Muscle layer of colon (tissue), 2 donors: ENCODE measurements around the gene KRTAP22-2.

Experiments
- H3K27ac ChIP-seq: one replicate; pipeline ENCODE4 v1.7.0; 2013; ENCODE audit warnings: low read depth, mild to moderate bottlenecking, low read length, moderate library complexity
- H3K27me3 ChIP-seq, 2 donors: one replicate each; pipeline ENCODE4 v1.7.0; 2013; ENCODE audit warnings: low read length in 2 of 2, mild to moderate bottlenecking in 2 of 2; ENCODE audit not compliant: insufficient read depth in 2 of 2, control insufficient read depth in 1 of 2
- H3K36me3 ChIP-seq: one replicate; pipeline ENCODE4 v1.7.0; 2013; ENCODE audit warnings: mild to moderate bottlenecking, low read length; ENCODE audit not compliant: insufficient read depth
- H3K4me1 ChIP-seq: one replicate; pipeline ENCODE4 v1.7.0; 2013; ENCODE audit warnings: mild to moderate bottlenecking, low read length; ENCODE audit not compliant: insufficient read depth
- H3K4me3 ChIP-seq, 2 donors: one replicate each; pipeline ENCODE4 v1.7.0; 2013; ENCODE audit warnings: low read length in 2 of 2, low read depth in 1 of 2, mild to moderate bottlenecking in 1 of 2, moderate library complexity in 1 of 2
- H3K9ac ChIP-seq: one replicate; pipeline ENCODE4 v1.7.0; 2013; ENCODE audit warnings: low read length
- H3K9me3 ChIP-seq: one replicate; pipeline ENCODE4 v1.7.0; 2013; ENCODE audit warnings: mild to moderate bottlenecking, low read length
- donor health status: abdominal sarcoma.
- donor health status: Adenocarcinoma of cecum.

The KRTAP22-2 gene

DNA sequence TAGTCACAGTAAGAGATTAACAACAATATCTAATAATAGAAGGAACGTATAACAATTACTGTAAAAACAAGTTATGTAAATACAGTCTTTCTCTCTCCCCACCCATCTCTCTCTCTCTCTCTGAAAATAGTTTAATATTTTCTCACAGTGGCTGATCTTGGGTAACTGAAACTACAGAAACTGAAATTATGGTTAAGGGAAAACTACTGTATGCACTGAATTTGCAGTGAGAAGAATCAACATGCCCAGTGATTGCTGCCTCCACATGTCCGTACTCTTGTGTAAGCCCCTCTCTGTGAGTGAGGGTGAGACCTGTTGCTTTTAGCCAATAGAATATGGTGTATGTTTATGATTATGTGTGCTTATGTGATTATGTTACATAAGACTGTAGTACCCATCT, 21.9 kb upstream of the KRTAP22-2 start:
- H3K27me3 ChIP-seq = no peaks in the 10 kb centered on the region
- no peak overlapping the region for H3K4me3 ChIP-seq
- H3K36me3 ChIP-seq = no peaks in the 10 kb centered on the region
- H3K9ac ChIP-seq = no peak overlapping the region
- H3K27ac ChIP-seq = no peak overlapping the region
- H3K9me3 ChIP-seq = no peaks in the 10 kb centered on the region
- H3K4me1 ChIP-seq = no peaks in the 10 kb centered on the region

DNA sequence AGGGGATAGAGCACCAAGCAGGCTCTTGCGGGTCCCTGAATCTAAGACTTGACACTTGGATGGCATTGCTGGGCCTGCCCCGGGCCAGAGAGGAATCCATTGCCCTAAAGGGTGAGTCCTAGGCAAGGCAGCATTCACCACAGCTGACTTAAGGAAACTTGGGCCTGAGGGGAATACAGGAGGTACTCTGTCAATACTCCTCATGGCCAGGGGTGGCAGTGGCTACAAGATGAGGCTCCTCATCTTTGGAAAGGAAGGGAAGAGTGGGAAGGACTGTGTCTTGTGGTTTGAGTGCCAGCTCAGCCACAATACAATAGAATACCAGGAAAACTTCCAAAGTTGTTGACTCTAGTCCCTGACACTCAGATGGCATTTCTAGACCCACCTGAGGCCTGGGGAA, 15.8 kb upstream of the KRTAP22-2 start:
- no peak overlapping the region for H3K4me3 ChIP-seq
- H3K27me3 ChIP-seq = no peaks in the 10 kb centered on the region
- H3K4me1 ChIP-seq = no peaks in the 10 kb centered on the region
- H3K9me3 ChIP-seq = no peaks in the 10 kb centered on the region
- H3K27ac ChIP-seq = no peak overlapping the region
- no peaks in the 10 kb centered on the region for H3K36me3 ChIP-seq
- H3K9ac ChIP-seq = no peak overlapping the region

DNA sequence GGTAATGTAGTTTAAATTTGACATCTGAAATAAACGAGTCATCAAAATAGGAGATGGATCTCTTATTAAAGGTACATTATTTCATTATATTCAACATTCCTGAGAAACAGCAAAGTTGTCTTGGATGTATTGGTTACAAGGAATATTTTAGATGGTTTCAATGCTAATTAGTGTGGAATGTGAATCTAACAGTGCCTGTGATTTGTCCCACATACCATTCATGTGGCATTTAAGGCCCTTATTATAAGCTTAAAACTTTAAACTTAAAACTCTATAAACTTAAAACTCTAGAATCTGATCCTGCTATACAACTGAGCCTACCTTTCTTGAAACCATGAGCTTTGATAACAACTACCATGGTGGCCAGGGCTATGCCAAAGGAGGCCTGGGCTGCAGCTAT, 10.6 kb upstream of the KRTAP22-2 start, which contains the start of gene KRTAP22-1:
Gene KRTAP22-1 (plus strand): TSS at position 301 of the 400 bp plus-strand sequence.
- no peaks in the 10 kb centered on the region for H3K27me3 ChIP-seq
- no peak within 1 kb of the TSS for H3K4me3 ChIP-seq
- no peak within 1 kb of the TSS for H3K9ac ChIP-seq
- no peak within 1 kb of the TSS for H3K27ac ChIP-seq
- H3K36me3 ChIP-seq = no peaks in the 10 kb centered on the region
- no peaks in the 10 kb centered on the region for H3K9me3 ChIP-seq
- no peaks in the 10 kb centered on the region for H3K4me1 ChIP-seq

GRCh38 chr21:30598802-30599201, 8.6 kb upstream of the KRTAP22-2 start, which contains the start of gene KRTAP6-2:
TSS of gene KRTAP6-2 (minus strand) at chr21:30598902. CDS start at chr21:30598874, 28 bp downstream.
- Histone ChIP-seq H3K27ac (no peak within 1 kb of the TSS), H3K4me3 (no peak within 1 kb of the TSS), H3K4me1 (no peaks in the 10 kb centered on the region), H3K9ac (no peak within 1 kb of the TSS), H3K36me3 (no peaks in the 10 kb centered on the region), H3K9me3 (no peaks in the 10 kb centered on the region), H3K27me3 (no peaks in the 10 kb centered on the region)

DNA sequence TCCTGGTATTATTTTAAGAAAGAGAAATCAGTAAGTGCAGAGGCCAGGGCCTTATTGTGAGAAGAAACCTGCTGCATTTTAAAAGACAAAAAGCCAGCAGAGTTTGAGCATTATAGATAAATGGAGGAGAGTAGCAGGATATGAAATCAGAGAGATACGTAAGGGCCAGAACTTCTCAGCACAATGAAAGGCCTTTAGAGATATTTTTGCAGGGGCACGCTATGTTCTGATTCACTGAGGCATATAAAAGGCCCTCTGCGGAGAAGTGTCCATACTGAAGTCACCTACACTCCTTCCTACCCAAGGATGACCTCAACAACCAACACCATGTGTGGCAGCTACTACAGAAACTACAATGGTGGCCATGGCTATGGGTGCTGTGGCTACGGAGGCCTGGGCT, 1.9 kb upstream of the KRTAP22-2 start, which contains the start of gene KRTAP6-3:
Gene KRTAP6-3 (plus strand): TSS at position 301 of the 400 bp plus-strand sequence. CDS start 6 bp downstream, at position 307.
- Histone ChIP-seq H3K27ac (no peak within 1 kb of the TSS), H3K4me3 (no peak within 1 kb of the TSS), H3K9ac (no peak within 1 kb of the TSS), H3K9me3 (no peaks in the 10 kb centered on the region), H3K27me3 (no peaks in the 10 kb centered on the region), H3K36me3 (no peaks in the 10 kb centered on the region), H3K4me1 (no peaks in the 10 kb centered on the region)

DNA sequence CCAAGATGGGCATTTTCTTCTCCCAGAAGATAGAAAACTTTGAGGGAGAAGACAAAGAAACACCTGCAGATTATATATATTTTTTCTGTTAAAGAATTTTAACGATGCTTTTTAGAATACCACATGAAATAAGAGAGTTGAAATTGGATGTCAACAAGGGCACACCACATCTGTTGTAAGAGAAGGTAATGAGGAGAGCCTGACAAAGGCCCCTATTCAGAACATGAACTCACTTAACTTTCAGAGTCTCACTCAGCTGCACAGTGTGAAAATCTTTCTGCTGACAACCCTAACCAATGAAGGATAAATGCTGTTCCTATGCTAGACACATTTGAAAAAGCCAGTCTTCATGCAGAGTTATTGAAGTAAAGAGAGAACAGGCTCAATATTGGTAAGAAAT, 7.3 kb downstream of the KRTAP22-2 start:
- H3K27me3 ChIP-seq = no peaks in the 10 kb centered on the region
- H3K27ac ChIP-seq = no peak overlapping the region
- no peak overlapping the region for H3K4me3 ChIP-seq
- no peak overlapping the region for H3K9ac ChIP-seq
- no peaks in the 10 kb centered on the region for H3K4me1 ChIP-seq
- H3K9me3 ChIP-seq = no peaks in the 10 kb centered on the region
- no peaks in the 10 kb centered on the region for H3K36me3 ChIP-seq

- Histone ChIP-seq H3K9ac (no peak overlapping the region), H3K9me3 (no peaks in the 10 kb centered on the region), H3K36me3 (no peaks in the 10 kb centered on the region), H3K4me3 (no peak overlapping the region), H3K4me1 (no peaks in the 10 kb centered on the region), H3K27ac (no peak overlapping the region), H3K27me3 (no peaks in the 10 kb centered on the region)
Observed at GRCh38 chr21:30580132-30580531, 10.1 kb downstream of the KRTAP22-2 start.

DNA sequence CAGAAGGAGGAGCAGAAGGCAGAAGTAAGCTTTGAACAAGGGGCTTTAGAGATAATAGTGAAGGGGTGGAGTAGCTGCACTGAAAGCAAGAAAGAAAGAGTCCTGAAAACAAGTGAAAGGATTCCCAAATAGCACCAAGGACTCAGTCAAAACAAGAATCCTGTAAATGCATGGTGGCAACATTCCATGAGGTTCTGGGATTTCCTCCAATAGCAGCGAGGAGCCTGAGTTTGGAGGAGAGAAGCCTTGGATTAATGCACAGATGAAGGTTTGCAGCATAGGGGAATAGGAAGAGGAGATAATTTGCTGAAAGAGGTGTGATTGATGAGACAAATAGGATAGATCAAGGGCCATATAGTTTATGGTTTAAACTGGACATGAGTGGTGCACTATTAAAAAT, 10.9 kb downstream of the KRTAP22-2 start:
- Histone ChIP-seq H3K27ac (no peak overlapping the region), H3K36me3 (no peaks in the 10 kb centered on the region), H3K27me3 (no peaks in the 10 kb centered on the region), H3K4me1 (no peaks in the 10 kb centered on the region), H3K9me3 (no peaks in the 10 kb centered on the region), H3K9ac (no peak overlapping the region), H3K4me3 (no peak overlapping the region)

GRCh38 chr21:30577766-30578165, 12.4 kb downstream of the KRTAP22-2 start:
- no peak overlapping the region for H3K4me3 ChIP-seq
- no peaks in the 10 kb centered on the region for H3K4me1 ChIP-seq
- H3K36me3 ChIP-seq = no peaks in the 10 kb centered on the region
- no peaks in the 10 kb centered on the region for H3K27me3 ChIP-seq
- no peaks in the 10 kb centered on the region for H3K9me3 ChIP-seq
- no peak overlapping the region for H3K9ac ChIP-seq
- H3K27ac ChIP-seq = no peak overlapping the region

GRCh38 chr21:30567617-30568016, 22.6 kb downstream of the KRTAP22-2 start:
- Histone ChIP-seq H3K27ac (no peak overlapping the region), H3K4me1 (no peaks in the 10 kb centered on the region), H3K4me3 (no peak overlapping the region), H3K27me3 (no peaks in the 10 kb centered on the region), H3K9me3 (no peaks in the 10 kb centered on the region), H3K36me3 (no peaks in the 10 kb centered on the region), H3K9ac (no peak overlapping the region)

GRCh38 chr21:30563630-30564029, 26.6 kb downstream of the KRTAP22-2 start:
- Histone ChIP-seq H3K27ac (no peak overlapping the region), H3K4me3 (no peak overlapping the region), H3K36me3 (no peaks in the 10 kb centered on the region), H3K9me3 (no peaks in the 10 kb centered on the region), H3K4me1 (no peaks in the 10 kb centered on the region), H3K27me3 (no peaks in the 10 kb centered on the region), H3K9ac (no peak overlapping the region)

DNA sequence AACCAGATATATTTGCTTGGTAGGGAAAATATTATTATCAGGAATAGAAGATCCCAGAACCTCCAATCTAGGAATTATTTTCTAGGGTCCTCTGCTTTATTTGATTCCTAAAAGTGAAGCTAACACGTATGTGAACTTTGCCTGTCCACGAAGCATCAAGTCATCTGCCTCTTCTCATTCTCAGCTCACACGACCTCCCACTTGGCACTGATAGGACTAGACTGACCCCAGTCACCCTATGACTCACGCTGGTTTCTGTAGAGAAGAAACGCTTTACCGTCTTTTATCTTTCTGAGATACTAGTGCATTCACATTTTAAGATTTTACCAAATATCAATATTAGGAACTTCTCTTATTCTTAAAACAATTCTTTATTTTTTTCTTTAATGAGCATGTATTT, 27.1 kb downstream of the KRTAP22-2 start:
- Histone ChIP-seq H3K9me3 (no peaks in the 10 kb centered on the region), H3K4me3 (no peak overlapping the region), H3K27me3 (no peaks in the 10 kb centered on the region), H3K36me3 (no peaks in the 10 kb centered on the region), H3K27ac (no peak overlapping the region), H3K4me1 (no peaks in the 10 kb centered on the region), H3K9ac (no peak overlapping the region)
